ENCODE results near the gene TAS2R46.

Gene TAS2R46

DNA sequence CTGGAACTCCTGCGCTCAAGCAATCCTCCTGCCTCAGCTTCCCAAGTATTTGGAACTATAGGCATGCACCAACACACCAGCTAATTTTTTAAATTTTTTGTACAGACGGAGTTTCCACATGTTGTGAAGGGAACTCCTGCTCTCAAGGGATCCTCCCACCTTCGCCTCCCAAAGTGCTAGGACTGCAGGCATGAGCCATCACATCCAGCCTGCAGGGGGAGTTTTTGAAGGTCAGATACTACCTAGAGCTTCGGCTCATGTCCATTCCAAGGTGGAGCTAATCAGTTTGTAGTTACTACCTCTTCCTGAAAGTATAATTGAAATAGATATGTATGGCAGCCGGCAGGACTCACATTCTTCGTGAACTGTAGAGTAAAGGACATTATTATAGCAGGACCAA lies 36.0 kb downstream of the TAS2R46 start:
- DNase-seq (ENCODE audit: extremely low read depth, insufficient read length) = no peak
- TF ChIP-seq, protein P1, sequence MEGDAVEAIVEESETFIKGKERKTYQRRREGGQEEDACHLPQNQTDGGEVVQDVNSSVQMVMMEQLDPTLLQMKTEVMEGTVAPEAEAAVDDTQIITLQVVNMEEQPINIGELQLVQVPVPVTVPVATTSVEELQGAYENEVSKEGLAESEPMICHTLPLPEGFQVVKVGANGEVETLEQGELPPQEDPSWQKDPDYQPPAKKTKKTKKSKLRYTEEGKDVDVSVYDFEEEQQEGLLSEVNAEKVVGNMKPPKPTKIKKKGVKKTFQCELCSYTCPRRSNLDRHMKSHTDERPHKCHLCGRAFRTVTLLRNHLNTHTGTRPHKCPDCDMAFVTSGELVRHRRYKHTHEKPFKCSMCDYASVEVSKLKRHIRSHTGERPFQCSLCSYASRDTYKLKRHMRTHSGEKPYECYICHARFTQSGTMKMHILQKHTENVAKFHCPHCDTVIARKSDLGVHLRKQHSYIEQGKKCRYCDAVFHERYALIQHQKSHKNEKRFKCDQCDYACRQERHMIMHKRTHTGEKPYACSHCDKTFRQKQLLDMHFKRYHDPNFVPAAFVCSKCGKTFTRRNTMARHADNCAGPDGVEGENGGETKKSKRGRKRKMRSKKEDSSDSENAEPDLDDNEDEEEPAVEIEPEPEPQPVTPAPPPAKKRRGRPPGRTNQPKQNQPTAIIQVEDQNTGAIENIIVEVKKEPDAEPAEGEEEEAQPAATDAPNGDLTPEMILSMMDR (IDR thresholded peaks at IDR 0.05; ENCODE audit: insufficient read depth, low read length, poor library complexity, severe bottlenecking) = no peak
- H3K4me3 ChIP-seq (replicated peaks; ENCODE audit: low read depth, low read length) = no peak overlapping the region
- no peaks in the 10 kb centered on the region for H3K27me3 ChIP-seq (replicated peaks; ENCODE audit: control insufficient read depth, insufficient read depth, low read length)
- 0 out of 2 replicates have a peak, but pooled peaks cover 2% of the 10 kb centered on the region for H3K36me3 ChIP-seq (ENCODE audit: control insufficient read depth, insufficient read depth, low read length)

DNA sequence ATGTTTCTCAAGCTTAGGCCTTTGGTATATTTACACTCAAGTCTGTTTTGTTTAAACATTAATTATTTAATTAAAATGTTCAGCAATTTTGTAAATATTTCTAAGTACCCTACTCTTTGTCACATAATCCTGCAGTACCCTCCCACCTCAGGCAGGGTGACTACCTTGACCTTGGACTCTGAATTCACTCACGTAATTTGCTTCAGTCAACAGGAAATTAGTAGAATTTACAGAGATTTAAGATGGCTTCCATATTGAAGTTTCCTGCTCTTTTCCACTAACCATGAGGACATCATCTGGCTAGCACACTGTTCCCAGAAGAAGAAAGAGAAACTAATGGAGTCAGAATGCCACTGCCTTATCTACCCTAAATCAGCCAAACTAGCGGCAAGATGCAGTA lies 38.7 kb downstream of the TAS2R46 start:
- H3K27me3 ChIP-seq (replicated peaks; ENCODE audit: control insufficient read depth, insufficient read depth, low read length) = no peaks in the 10 kb centered on the region

DNA sequence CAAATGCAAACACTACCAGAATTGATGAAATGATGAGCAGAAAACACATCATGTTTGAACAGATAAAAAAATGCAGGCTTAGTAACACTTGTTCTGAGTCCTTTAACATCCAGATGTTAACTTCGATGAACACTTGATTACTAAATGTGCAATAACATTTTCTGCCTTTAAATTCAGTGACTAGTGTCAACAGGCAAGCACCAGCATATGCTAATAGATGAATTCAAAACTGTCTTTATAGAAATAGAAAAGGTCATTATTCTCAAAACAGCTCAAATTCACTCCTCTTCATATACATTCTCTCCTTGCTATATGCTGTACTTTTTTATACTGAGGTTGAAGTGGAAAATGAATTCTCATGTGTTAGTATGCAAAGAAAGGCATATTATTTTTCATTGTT lies 39.6 kb downstream of the TAS2R46 start, which contains the start of gene TAS2R19:
Gene TAS2R19 (minus strand): TSS at position 101 of the 400 bp plus-strand sequence. CDS start 49 bp downstream, at position 52.
- DNase-seq (ENCODE audit: extremely low read depth, insufficient read length) = no peak
- Histone ChIP-seq H3K36me3 (ENCODE audit: control insufficient read depth, insufficient read depth, low read length) (no peaks in the 10 kb centered on the region), H3K4me3 (replicated peaks; ENCODE audit: low read depth, low read length) (no peak within 1 kb of the TSS), H3K27me3 (replicated peaks; ENCODE audit: control insufficient read depth, insufficient read depth, low read length) (no peaks in the 10 kb centered on the region)
- TF ChIP-seq, protein P1 (IDR thresholded peaks at IDR 0.05; ENCODE audit: insufficient read depth, low read length, poor library complexity, severe bottlenecking) = no peak

More for the DNA sequence above, 38.7 kb downstream of the TAS2R46 start:
- 0 out of 2 replicates have a peak, but pooled peaks cover 2% of the 10 kb centered on the region for H3K36me3 ChIP-seq (ENCODE audit: control insufficient read depth, insufficient read depth, low read length)
- DNase-seq (ENCODE audit: extremely low read depth, insufficient read length) = no peak
- TF ChIP-seq, protein P1 (IDR thresholded peaks at IDR 0.05; ENCODE audit: insufficient read depth, low read length, poor library complexity, severe bottlenecking) = no peak
- no peak overlapping the region for H3K4me3 ChIP-seq (replicated peaks; ENCODE audit: low read depth, low read length)

DNA sequence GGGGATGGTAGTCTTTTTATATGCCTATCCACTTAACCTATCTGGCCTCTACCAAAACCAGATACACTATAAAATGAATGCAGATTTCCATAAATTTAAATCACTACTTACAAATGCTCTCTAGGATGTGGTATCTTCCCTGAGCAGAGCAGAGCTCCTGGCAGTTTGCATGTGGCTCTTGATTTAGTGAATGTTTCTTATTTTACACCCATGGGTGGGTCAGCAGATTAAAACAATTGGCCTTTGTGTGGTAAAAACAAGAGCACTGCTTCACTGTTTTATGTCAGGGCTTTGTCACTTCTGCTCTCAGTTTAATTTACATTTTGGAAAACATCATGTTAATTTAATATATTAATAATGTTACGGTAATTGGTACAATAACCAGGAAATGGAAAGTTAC lies 45.2 kb downstream of the TAS2R46 start:
- TF ChIP-seq, protein P1 (IDR thresholded peaks at IDR 0.05; ENCODE audit: insufficient read depth, low read length, poor library complexity, severe bottlenecking) = no peak
- Histone ChIP-seq H3K36me3 (ENCODE audit: control insufficient read depth, insufficient read depth, low read length) (no peaks in the 10 kb centered on the region), H3K4me3 (replicated peaks; ENCODE audit: low read depth, low read length) (no peak overlapping the region), H3K27me3 (replicated peaks; ENCODE audit: control insufficient read depth, insufficient read depth, low read length) (no peaks in the 10 kb centered on the region)
- DNase-seq (ENCODE audit: extremely low read depth, insufficient read length) = no peak

DNA sequence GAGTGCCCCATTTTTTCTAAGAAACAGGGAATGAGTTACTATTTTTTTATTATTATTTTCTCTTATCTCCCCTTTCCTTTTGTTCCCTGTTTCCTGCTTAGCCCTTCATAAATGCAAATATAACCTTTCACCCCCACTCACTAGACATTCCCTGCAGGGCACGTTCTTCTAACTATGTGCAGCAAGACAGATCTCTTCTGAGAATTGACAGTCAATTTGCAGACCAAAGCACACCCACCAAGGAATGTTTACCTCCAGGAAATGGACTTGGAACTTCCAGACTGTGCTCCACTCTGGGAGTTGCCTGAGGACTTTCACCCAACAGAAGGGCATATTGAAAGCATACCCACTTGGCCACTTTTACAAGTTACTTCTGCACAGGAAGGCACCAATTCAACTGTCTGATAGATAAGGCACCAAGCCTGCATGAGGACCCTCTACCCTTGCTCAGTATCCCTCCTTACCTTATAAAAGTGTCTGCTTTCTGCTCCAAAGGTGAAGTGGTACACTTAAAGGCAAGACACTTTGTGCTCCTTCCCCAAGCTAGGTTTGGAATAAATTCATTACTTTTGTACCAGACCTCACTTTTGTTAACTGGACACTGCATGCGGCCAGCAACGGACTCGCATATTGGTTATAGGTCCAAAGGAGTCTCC lies 46.2 kb downstream of the TAS2R46 start:
- TF ChIP-seq, protein P1 (IDR thresholded peaks at IDR 0.05; ENCODE audit: insufficient read depth, low read length, poor library complexity, severe bottlenecking) = no peak
- DNase-seq (ENCODE audit: extremely low read depth, insufficient read length) = no peak
- Histone ChIP-seq H3K36me3 (ENCODE audit: control insufficient read depth, insufficient read depth, low read length) (no peaks in the 10 kb centered on the region), H3K27me3 (replicated peaks; ENCODE audit: control insufficient read depth, insufficient read depth, low read length) (no peaks in the 10 kb centered on the region), H3K4me3 (replicated peaks; ENCODE audit: low read depth, low read length) (no peak overlapping the region)
